ENCODE results near the gene ALCAM.

DNA sequence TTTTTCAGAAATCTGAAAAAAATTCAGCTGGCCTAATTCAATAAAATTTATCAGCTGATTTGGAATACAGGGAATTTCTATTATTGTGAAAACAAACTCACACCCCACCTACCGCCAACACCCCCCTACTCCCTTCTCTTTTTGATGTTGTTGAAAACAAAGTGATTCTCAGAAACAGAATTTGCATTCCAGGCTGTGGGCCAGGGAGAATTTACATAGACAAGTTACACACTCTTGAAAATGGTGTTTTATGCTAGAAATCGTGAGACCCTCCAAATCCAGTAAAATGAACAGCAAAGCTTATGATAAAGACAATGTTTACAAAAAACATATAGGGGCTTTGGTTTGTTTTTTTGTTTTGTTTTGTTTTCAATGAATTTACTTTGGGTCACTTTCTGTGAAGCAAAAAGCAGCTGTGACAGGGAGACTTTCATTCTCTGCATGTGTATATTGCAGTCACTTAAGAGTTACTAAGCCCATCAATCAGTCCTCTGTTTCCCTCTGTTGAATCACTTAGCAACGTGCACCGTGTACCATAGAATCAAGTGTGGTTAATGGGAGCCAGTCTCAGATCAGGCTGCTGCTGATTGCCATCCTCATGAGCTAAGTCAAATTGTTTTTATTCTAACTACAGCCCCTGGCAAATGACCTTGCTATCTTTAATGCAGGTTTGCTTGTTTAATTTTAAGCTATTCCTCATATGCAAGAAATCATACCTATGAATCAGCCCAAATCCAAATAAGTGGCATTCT lies 159.8 kb downstream of the ALCAM start:
- TF ChIP-seq CTCF (IDR thresholded peaks at IDR 0.05) (no peak), POLR2A (IDR thresholded peaks at IDR 0.05) (no peak)

Measured in Peyer's patch (tissue), 4 donors.